Measurements from ENCODE around the gene VPS4B. TPM values are rescaled to one million over a fixed set of nuclear protein-coding genes. Genes with fewer than 3 reads are reported as not detected.

The VPS4B gene
- polyA plus RNA-seq, 2 of the 4 experiments (the other 2 are of a cell fraction): 21.8 to 24.2 TPM

GRCh38 chr18:63402246-63403162, 19.8 kb downstream of the VPS4B start:
- ChIA-PET CTCF (no interaction called here), POLR2A (no interaction called here)
- no peaks in the 10 kb centered on the region for H3K9me3 ChIP-seq
- H3K4me2 ChIP-seq: no peak overlapping the region
- no peak overlapping the region for H3K27ac ChIP-seq
- no peaks in the 10 kb centered on the region for H3K4me1 ChIP-seq
- FAIRE-seq (no peak), ATAC-seq (no peak), DNase-seq (ENCODE audit: low read depth in 1 of 2, low spot score in 1 of 2) (no peak)
- 92% methylated on average over 8 of the region's 8 CpGs for WGBS (ENCODE audit: missing lambda C conversion rate)
- no peak overlapping the region for H3K4me3 ChIP-seq
- TF ChIP-seq FOSB (CRISPR knock-in tag; IDR thresholded peaks at IDR 0.05) (no peak), HOXB13 (CRISPR knock-in tag; IDR thresholded peaks at IDR 0.05; ENCODE audit: low read depth) (no peak), CBX2 (IDR thresholded peaks at IDR 0.05; ENCODE audit: borderline replicate concordance, low read depth) (no peak), CTCF (IDR thresholded peaks at IDR 0.05) (no peak), ESRRA (IDR thresholded peaks at IDR 0.05; ENCODE audit: borderline replicate concordance, low read length) (no peak), RCOR1 (IDR thresholded peaks at IDR 0.05; ENCODE audit: low read depth, low read length) (no peak), EHMT2 (IDR thresholded peaks at IDR 0.05; ENCODE audit: low read depth) (no peak)

GRCh38 chr18:63399300-63399699, 23.0 kb downstream of the VPS4B start:
- Histone ChIP-seq H3K4me2 (no peak overlapping the region), H3K4me1 (no peaks in the 10 kb centered on the region), H3K27ac (no peak overlapping the region), H3K4me3 (no peak overlapping the region), H3K9me3 (no peaks in the 10 kb centered on the region)
- ATAC-seq: no peak
- WGBS (ENCODE audit: missing lambda C conversion rate): 89% methylated on average over 3 of the region's 3 CpGs
- no peak for FAIRE-seq
- DNase-seq (ENCODE audit: low read depth in 1 of 2, low spot score in 1 of 2): no peak
- ChIA-PET POLR2A (no interaction called here), CTCF (no interaction called here)
- TF ChIP-seq POLR2A (IDR thresholded peaks at IDR 0.05; ENCODE audit: low read length) (no peak), NR3C1 (IDR thresholded peaks at IDR 0.05) (no peak), HMGXB4 (CRISPR knock-in tag; IDR thresholded peaks at IDR 0.05; ENCODE audit: borderline replicate concordance) (no peak), ZSCAN20 (CRISPR knock-in tag; IDR thresholded peaks at IDR 0.05) (no peak), USF2 (IDR thresholded peaks at IDR 0.05) (no peak), TFCP2L1 (CRISPR knock-in tag; IDR thresholded peaks at IDR 0.05) (no peak), HOXB5 (CRISPR knock-in tag; IDR thresholded peaks at IDR 0.05) (no peak), ZC3H11A (IDR thresholded peaks at IDR 0.05) (no peak), EHF (CRISPR knock-in tag; IDR thresholded peaks at IDR 0.05) (no peak), NFE2L2 (conservative IDR thresholded peaks at IDR 0.05; ENCODE audit: low read length) (no peak), CHD2 (IDR thresholded peaks at IDR 0.05; ENCODE audit: low read length, partially characterized antibody) (no peak), MAX (IDR thresholded peaks at IDR 0.05) (no peak), EP300 (IDR thresholded peaks at IDR 0.05) (no peak), ZFP36 (IDR thresholded peaks at IDR 0.05; ENCODE audit: borderline replicate concordance, partially characterized antibody) (no peak), RARB (CRISPR knock-in tag; IDR thresholded peaks at IDR 0.05) (no peak), ZNF302 (CRISPR knock-in tag; IDR thresholded peaks at IDR 0.05) (no peak), MAZ (IDR thresholded peaks at IDR 0.05; ENCODE audit: borderline replicate concordance, low read depth, low read length) (no peak), MAFK (IDR thresholded peaks at IDR 0.05; ENCODE audit: partially characterized antibody) (no peak), JUN (IDR thresholded peaks at IDR 0.05) (no peak), KDM1A (IDR thresholded peaks at IDR 0.05; ENCODE audit: low read depth) (no peak)
